MM.1S (cell line): ENCODE data around the gene OR3A1.

Source experiments
- DNase-seq: peaks from one replicate; pipeline ENCODE4 v3.0.0-alpha.2; 2015
- H2AFZ ChIP-seq: fragments of 300-600 bp; sonication (generic); 2 replicates; pipeline ENCODE4 v1.6.0; 2016; ENCODE audit warnings: antibody characterized with exemption, low read length
- H3F3A ChIP-seq: fragments of 300-600 bp; sonication (generic); 2 replicates; pipeline ENCODE4 v1.6.1; 2016; ENCODE audit warnings: mild to moderate bottlenecking, antibody characterized with exemption, low read length, moderate library complexity, mixed read lengths; ENCODE audit not compliant: insufficient read depth
- H3K27ac ChIP-seq: fragments of 300-600 bp; sonication (generic); 2 replicates; pipeline ENCODE4 v1.5.1; 2016; ENCODE audit warnings: mild to moderate bottlenecking, low read length
- H3K27me3 ChIP-seq: fragments of 300-600 bp; sonication (generic); replicated peaks from 2 replicates; pipeline ENCODE4 v1.6.0; 2016; ENCODE audit warnings: low read length; ENCODE audit not compliant: insufficient read depth
- H3K36me3 ChIP-seq: fragments of 300-600 bp; sonication (generic); replicated peaks from 2 replicates; pipeline ENCODE4 v1.6.1; 2016; ENCODE audit warnings: mild to moderate bottlenecking, low read length, mixed read lengths; ENCODE audit not compliant: insufficient read depth
- H3K4me1 ChIP-seq: fragments of 300-600 bp; sonication (generic); 2 replicates; pipeline ENCODE4 v1.6.1; 2016; ENCODE audit warnings: low read length, mixed read lengths
- H3K4me2 ChIP-seq: fragments of 300-600 bp; sonication (generic); 2 replicates; pipeline ENCODE4 v1.6.0; 2016; ENCODE audit warnings: low read depth, low read length
- H3K4me3 ChIP-seq: fragments of 300-600 bp; sonication (generic); 2 replicates; pipeline ENCODE4 v1.5.1; 2016; ENCODE audit warnings: low read length, mixed read lengths
- H3K79me2 ChIP-seq: fragments of 300-600 bp; sonication (generic); 2 replicates; pipeline ENCODE4 v1.6.1; 2016; ENCODE audit warnings: mixed run types, low read length, mixed read lengths
- H3K9ac ChIP-seq: fragments of 300-600 bp; sonication (generic); 2 replicates; pipeline ENCODE4 v1.6.1; 2016; ENCODE audit warnings: low read length, mixed read lengths
- H3K9me2 ChIP-seq: fragments of 300-600 bp; sonication (generic); replicated peaks from 2 replicates; pipeline ENCODE4 v1.6.1; 2016; ENCODE audit warnings: mild to moderate bottlenecking, low read length, mixed read lengths; ENCODE audit not compliant: insufficient read depth
- H3K9me3 ChIP-seq: fragments of 300-600 bp; sonication (generic); replicated peaks from 2 replicates; pipeline ENCODE4 v1.6.1; 2016; ENCODE audit warnings: mild to moderate bottlenecking, low read length, mixed read lengths; ENCODE audit not compliant: insufficient read depth
- H4K20me1 ChIP-seq: fragments of 300-600 bp; sonication (generic); 2 replicates; pipeline ENCODE4 v1.6.1; 2016; ENCODE audit warnings: mild to moderate bottlenecking, low read length, moderate library complexity, mixed read lengths; ENCODE audit not compliant: insufficient read depth
- EZH2 ChIP-seq: fragments of 300-600 bp; sonication (generic); optimal IDR thresholded peaks from 2 replicates; pipeline ENCODE3; 2017; ENCODE audit warnings: low read depth, mild to moderate bottlenecking, antibody characterized with exemption, low read length, mixed read lengths
- EZH2phosphoT487 ChIP-seq: fragments of 300-600 bp; sonication (generic); IDR thresholded peaks from 2 replicates; pipeline ENCODE4 v1.6.1; 2018; ENCODE audit warnings: antibody characterized with exemption, low read length
- TF ChIP-seq, protein P1 (sequence below): fragments of 300-600 bp; sonication (generic); IDR thresholded peaks from 2 replicates; pipeline ENCODE4 v1.5.1; 2016; ENCODE audit warnings: antibody characterized with exemption, low read length, mixed read lengths

OR3A1 gene

DNA sequence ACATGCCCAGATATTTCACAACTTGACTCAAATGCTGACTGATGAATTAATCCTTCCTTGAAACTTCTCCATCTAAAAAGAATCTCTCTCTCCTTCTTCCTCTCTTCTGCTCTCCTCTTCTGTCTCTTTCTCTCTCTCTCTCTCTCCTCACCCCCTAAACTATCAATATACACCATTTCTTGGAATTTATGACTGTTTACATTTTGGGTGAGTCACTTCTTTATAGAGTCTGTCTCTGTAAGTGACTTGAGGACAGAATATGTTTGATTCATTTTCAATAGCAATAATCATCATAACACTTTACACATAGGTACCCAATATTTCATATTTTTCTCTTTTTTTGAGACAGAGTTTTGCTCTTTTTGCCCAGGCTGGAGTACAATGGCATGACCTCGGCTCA is 15.3 kb downstream of the OR3A1 start:
- no peaks in the 10 kb centered on the region for H3K27me3 ChIP-seq
- no peak overlapping the region for H3K4me3 ChIP-seq
- no peaks in the 10 kb centered on the region for H3K36me3 ChIP-seq
- no peaks in the 10 kb centered on the region for H3K9me3 ChIP-seq
- no peak overlapping the region for H3K9ac ChIP-seq
- TF ChIP-seq EZH2, result no peak
- TF ChIP-seq, protein P1, sequence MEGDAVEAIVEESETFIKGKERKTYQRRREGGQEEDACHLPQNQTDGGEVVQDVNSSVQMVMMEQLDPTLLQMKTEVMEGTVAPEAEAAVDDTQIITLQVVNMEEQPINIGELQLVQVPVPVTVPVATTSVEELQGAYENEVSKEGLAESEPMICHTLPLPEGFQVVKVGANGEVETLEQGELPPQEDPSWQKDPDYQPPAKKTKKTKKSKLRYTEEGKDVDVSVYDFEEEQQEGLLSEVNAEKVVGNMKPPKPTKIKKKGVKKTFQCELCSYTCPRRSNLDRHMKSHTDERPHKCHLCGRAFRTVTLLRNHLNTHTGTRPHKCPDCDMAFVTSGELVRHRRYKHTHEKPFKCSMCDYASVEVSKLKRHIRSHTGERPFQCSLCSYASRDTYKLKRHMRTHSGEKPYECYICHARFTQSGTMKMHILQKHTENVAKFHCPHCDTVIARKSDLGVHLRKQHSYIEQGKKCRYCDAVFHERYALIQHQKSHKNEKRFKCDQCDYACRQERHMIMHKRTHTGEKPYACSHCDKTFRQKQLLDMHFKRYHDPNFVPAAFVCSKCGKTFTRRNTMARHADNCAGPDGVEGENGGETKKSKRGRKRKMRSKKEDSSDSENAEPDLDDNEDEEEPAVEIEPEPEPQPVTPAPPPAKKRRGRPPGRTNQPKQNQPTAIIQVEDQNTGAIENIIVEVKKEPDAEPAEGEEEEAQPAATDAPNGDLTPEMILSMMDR, result no peak
- no peak for TF ChIP-seq EZH2phosphoT487
- no peaks in the 10 kb centered on the region for H3F3A ChIP-seq
- H3K9me2 ChIP-seq, result no peaks in the 10 kb centered on the region
- H3K4me1 ChIP-seq, result no peaks in the 10 kb centered on the region
- no peak overlapping the region for H3K27ac ChIP-seq
- DNase-seq, result no peak
- no peaks in the 10 kb centered on the region for H3K79me2 ChIP-seq
- H3K4me2 ChIP-seq, result no peak overlapping the region
- H4K20me1 ChIP-seq, result no peaks in the 10 kb centered on the region
- no peak overlapping the region for H2AFZ ChIP-seq

DNA sequence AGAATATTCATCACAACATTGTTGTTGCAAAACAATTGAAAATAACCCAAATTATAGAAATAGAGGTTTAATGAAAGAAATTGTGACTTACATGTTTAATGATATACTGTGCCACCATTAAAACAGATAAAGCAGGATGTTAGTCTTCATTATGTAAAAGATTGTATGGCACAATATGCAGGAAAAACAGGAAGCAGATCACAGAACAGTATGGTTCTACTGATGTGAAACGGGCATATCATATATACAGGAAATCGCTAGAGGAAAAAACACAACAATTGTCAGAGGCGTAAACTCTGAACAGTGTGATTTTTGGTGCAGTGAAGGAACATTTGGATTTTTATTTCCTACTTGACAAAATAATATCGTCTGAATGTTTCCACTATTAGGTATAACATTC is 22.0 kb downstream of the OR3A1 start:
- Histone ChIP-seq H3K9me2 (no peaks in the 10 kb centered on the region), H3K9me3 (no peaks in the 10 kb centered on the region), H3K4me1 (no peaks in the 10 kb centered on the region), H3K27me3 (no peaks in the 10 kb centered on the region), H3F3A (no peaks in the 10 kb centered on the region), H3K9ac (no peak overlapping the region), H3K36me3 (no peaks in the 10 kb centered on the region), H3K4me2 (no peak overlapping the region), H2AFZ (no peak overlapping the region), H4K20me1 (no peaks in the 10 kb centered on the region), H3K79me2 (no peaks in the 10 kb centered on the region), H3K4me3 (no peak overlapping the region), H3K27ac (no peak overlapping the region)
- TF ChIP-seq, protein P1, result no peak
- no peak for TF ChIP-seq EZH2
- TF ChIP-seq EZH2phosphoT487, result no peak
- no peak for DNase-seq

DNA sequence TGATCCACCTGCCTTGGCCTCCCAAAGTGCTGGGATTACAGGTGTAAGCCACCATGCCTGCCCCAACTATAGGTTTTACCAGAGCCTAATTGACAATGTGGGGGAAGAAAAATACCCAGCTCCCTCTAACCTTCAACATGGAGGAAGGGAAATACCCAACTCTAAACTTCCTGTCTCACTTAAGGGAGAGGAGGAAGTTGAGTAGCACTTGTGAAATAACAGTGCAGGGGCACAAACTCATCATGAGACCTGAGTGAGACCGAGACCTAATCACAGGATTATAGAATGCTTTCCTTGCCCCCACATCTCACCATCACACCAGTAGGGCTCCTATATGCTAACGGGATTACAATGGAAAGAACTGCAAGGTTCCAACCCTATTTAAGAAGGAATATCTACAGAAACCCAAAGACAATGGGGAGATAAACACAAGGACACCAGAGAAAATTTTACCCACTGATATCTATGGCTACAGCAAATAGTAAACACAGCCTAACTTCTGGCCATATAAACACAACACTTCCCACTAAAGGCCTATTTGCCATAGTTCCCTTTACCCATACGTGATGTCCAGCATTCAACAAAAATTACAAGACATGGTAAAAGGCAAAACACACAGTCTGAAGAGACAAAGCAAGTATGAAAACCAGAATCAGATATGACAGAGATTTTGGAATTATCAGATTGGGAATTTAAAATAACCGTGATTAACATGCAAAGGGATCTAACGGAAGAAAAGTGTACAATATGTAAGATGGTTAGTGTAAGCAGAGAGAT is 26.9 kb downstream of the OR3A1 start:
- no peak overlapping the region for H3K27ac ChIP-seq
- H3K27me3 ChIP-seq, result no peaks in the 10 kb centered on the region
- no peaks in the 10 kb centered on the region for H3K79me2 ChIP-seq
- H3K9ac ChIP-seq, result no peak overlapping the region
- no peak for DNase-seq
- H3K36me3 ChIP-seq, result no peaks in the 10 kb centered on the region
- no peaks in the 10 kb centered on the region for H3K4me1 ChIP-seq
- no peak overlapping the region for H2AFZ ChIP-seq
- H3K9me3 ChIP-seq, result no peaks in the 10 kb centered on the region
- no peak overlapping the region for H3K4me2 ChIP-seq
- TF ChIP-seq EZH2phosphoT487, result no peak
- TF ChIP-seq, protein P1, result no peak
- TF ChIP-seq EZH2, result no peak
- H3F3A ChIP-seq, result no peaks in the 10 kb centered on the region
- no peaks in the 10 kb centered on the region for H4K20me1 ChIP-seq
- no peaks in the 10 kb centered on the region for H3K9me2 ChIP-seq
- no peak overlapping the region for H3K4me3 ChIP-seq
